HG02938 (cell line): ENCODE measurements around the gene CUL1.

Source experiments
- ATAC-seq: cut with Tn5 transposase; IDR thresholded peaks from one replicate; pipeline ENCODE4 v1.9.1; 2021; ENCODE audit warnings: mild to moderate bottlenecking, moderate library complexity; ENCODE audit not compliant: unreplicated experiment

The CUL1 gene

GRCh38 chr7:148838905-148839304, 140.2 kb downstream of the CUL1 start:
- ATAC-seq: no peak

GRCh38 chr7:148847815-148848734, 149.4 kb downstream of the CUL1 start:
- ATAC-seq: no peak

- no peak for ATAC-seq
Observed at GRCh38 chr7:148849393-148850098, 150.8 kb downstream of the CUL1 start.

GRCh38 chr7:148850564-148850963, 151.9 kb downstream of the CUL1 start:
- no peak for ATAC-seq
